HG02973 (cell line): Measurements from ENCODE around the gene DPM2.

ENCODE experiments used
- ATAC-seq: cut with Tn5 transposase; IDR thresholded peaks from one replicate; pipeline ENCODE4 v1.9.1; 2021; ENCODE audit warnings: moderate library complexity; ENCODE audit not compliant: unreplicated experiment

Gene DPM2

GRCh38 chr9:127937388-127938297 lies at the start of gene DPM2:
Gene DPM2, minus strand, starts transcription at chr9:127937854. Its CDS starts 34 bp downstream, at chr9:127937820.
- ATAC-seq = peak; percentile 81

GRCh38 chr9:127987103-127987614 lies 49.5 kb upstream of the DPM2 start:
- no peak for ATAC-seq

- no peak for ATAC-seq
Measured at GRCh38 chr9:127985011-127985410, 47.4 kb upstream of the DPM2 start.

- no peak for ATAC-seq
Measured at GRCh38 chr9:127983847-127984289, 46.2 kb upstream of the DPM2 start.

GRCh38 chr9:127982912-127983311 lies 45.3 kb upstream of the DPM2 start:
- no peak for ATAC-seq

GRCh38 chr9:127981559-127982121 lies 44.0 kb upstream of the DPM2 start:
- ATAC-seq = no peak

- ATAC-seq = peak; percentile 69
Measured at GRCh38 chr9:127980706-127981558, 43.3 kb upstream of the DPM2 start, which contains the start of gene EEIG1. Gene EEIG1, minus strand, starts transcription at chr9:127980989. Its CDS starts 852 bp downstream, at chr9:127980137.

- peak; percentile 25 for ATAC-seq
Measured at GRCh38 chr9:127980060-127980705, 42.5 kb upstream of the DPM2 start.

- no peak for ATAC-seq
Measured at GRCh38 chr9:127979333-127980059, 41.8 kb upstream of the DPM2 start.

- no peak for ATAC-seq
Measured at GRCh38 chr9:127979015-127979332, 41.3 kb upstream of the DPM2 start.

- ATAC-seq = no peak
Measured at GRCh38 chr9:127977884-127978647, 40.4 kb upstream of the DPM2 start.

GRCh38 chr9:127977009-127977883 lies 39.6 kb upstream of the DPM2 start:
- ATAC-seq = no peak

- no peak for ATAC-seq
Measured at GRCh38 chr9:127976498-127976897, 38.8 kb upstream of the DPM2 start.

- ATAC-seq = no peak
Measured at GRCh38 chr9:127975376-127976315, 38.0 kb upstream of the DPM2 start.

GRCh38 chr9:127974769-127975261 lies 37.2 kb upstream of the DPM2 start:
- ATAC-seq = no peak

- no peak for ATAC-seq
Measured at GRCh38 chr9:127974001-127974768, 36.5 kb upstream of the DPM2 start.
